T47D (cell line): ENCODE results near the gene KIF17.
"Not testable (repeated sequence)": the region's sequence is repeated elsewhere in the genome, so short reads cannot be mapped to it uniquely, and the experiment has no call there.

Experiments
- DNase-seq, 2 experiments: peaks; one replicate each; pipeline versions ENCODE4 v3.0.0 to v3.0.0-alpha.2; 2011 to 2012; ENCODE audit warnings: low read depth in 1 of 2, low spot score in 1 of 2
- JUND ChIP-seq: IDR thresholded peaks from 2 replicates; pipeline ENCODE4 v1.6.1; 2012; ENCODE audit warnings: low read depth
- in situ Hi-C: cut with HindIII; loops from 2 replicates; pipeline ENCODE4 v1.10.0; 2016; ENCODE audit warnings: low sequenced_read_pairs, low pct_unique_long_range_greater_than_20kb

The KIF17 gene

GRCh38 chr1:20724364-20725188 is 6.8 kb upstream of the KIF17 start:
- in situ Hi-C loops: no loop called here

GRCh38 chr1:20723537-20724363 is 5.9 kb upstream of the KIF17 start:
- no peak for DNase-seq
- no peak for TF ChIP-seq JUND
- in situ Hi-C loops: no loop called here

More at GRCh38 chr1:20724364-20725188, 6.8 kb upstream of the KIF17 start:
- no peak for DNase-seq
- TF ChIP-seq JUND: no peak

GRCh38 chr1:20723159-20723536 is 5.3 kb upstream of the KIF17 start:
- no peak for TF ChIP-seq JUND
- in situ Hi-C loops: no loop called here
- no peak for DNase-seq

GRCh38 chr1:20721117-20722061 is 3.6 kb upstream of the KIF17 start:
- in situ Hi-C loops: no loop called here
- TF ChIP-seq JUND: no peak
- no peak for DNase-seq

- DNase-seq: no peak
- no peak for TF ChIP-seq JUND
- in situ Hi-C loops: no loop called here
These were observed 2.9 kb upstream of the KIF17 start for GRCh38 chr1:20720631-20721091.

- in situ Hi-C loops: no loop called here
These were observed 2.2 kb upstream of the KIF17 start for GRCh38 chr1:20719871-20720620.

GRCh38 chr1:20719261-20719660 is 1.5 kb upstream of the KIF17 start:
- in situ Hi-C loops: no loop called here
- no peak for TF ChIP-seq JUND
- DNase-seq: no peak

More at GRCh38 chr1:20719871-20720620, 2.2 kb upstream of the KIF17 start:
- TF ChIP-seq JUND: no peak
- DNase-seq: no peak

- DNase-seq, in situ Hi-C loops: not testable (repeated sequence)
These were observed 606 bp upstream of the KIF17 start for GRCh38 chr1:20718343-20718882.

- no peak for TF ChIP-seq JUND
- in situ Hi-C loops: no loop called here
- no peak for DNase-seq
These were observed 1.6 kb downstream of the KIF17 start for GRCh38 chr1:20716232-20716631.

GRCh38 chr1:20715406-20715805 is 2.4 kb downstream of the KIF17 start:
- no peak for TF ChIP-seq JUND
- DNase-seq: no peak
- in situ Hi-C loops: no loop called here

GRCh38 chr1:20713440-20713839 is 4.4 kb downstream of the KIF17 start:
- in situ Hi-C loops: no loop called here
- no peak for DNase-seq
- no peak for TF ChIP-seq JUND
